HepG2 (cell line): ENCODE measurements around the gene ACTG2.

Experiments
- CHD4 ChIP-seq: fragments of 200-600 bp; sonication (generic); IDR thresholded peaks from 2 replicates; pipeline ENCODE4 v1.7.0; 2017; ENCODE audit warnings: mild to moderate bottlenecking, low read length, borderline replicate concordance
- E2F1 ChIP-seq: sonication (generic); formaldehyde crosslinking; IDR thresholded peaks from 2 replicates; pipeline ENCODE4 v1.5.0; 2020; ENCODE audit warnings: missing genetic modification reagents
- POLR2AphosphoS5 ChIP-seq: IDR thresholded peaks from 2 replicates; pipeline ENCODE4 v1.6.1; 2012; ENCODE audit warnings: low read depth, low read length
- TCF12 ChIP-seq, 2 experiments: fragments of 450-650 bp in 1 of 2; sonication (generic) in 1 of 2; formaldehyde crosslinking in 1 of 2; IDR thresholded peaks; 2 replicates each; pipeline versions ENCODE4 v1.6.1 to v1.8.0; 2017 to 2022; ENCODE audit warnings: antibody characterized with exemption in 1 of 2, mild to moderate bottlenecking in 1 of 2, missing genetic modification reagents in 1 of 2, moderate library complexity in 1 of 2

GRCh38 chr2:73925853-73926492 lies 33.2 kb downstream of the ACTG2 start:
- TF ChIP-seq POLR2AphosphoS5 (no peak), CHD4 (no peak), TCF12 (IDR thresholded peaks at IDR 0.05) (no peak), TCF12 (CRISPR knock-in tag; IDR thresholded peaks at IDR 0.05) (no peak), E2F1 (CRISPR knock-in tag) (no peak)
